Heart right ventricle (tissue), 16 donors: ENCODE results near the gene STPG3. TPM values are rescaled to one million over a fixed set of nuclear protein-coding genes. Genes with fewer than 3 reads are reported as not detected.
"Not testable (repeated sequence)": the region's sequence is repeated elsewhere in the genome, so short reads cannot be mapped to it uniquely, and the experiment has no call there.

Experiments
- ATAC-seq, 8 donors: fragments of 200-7000 bp; cut with Tn5 transposase; one replicate each; pipeline ENCODE4 v1.9.1; 2020; ENCODE audit warnings: mild to moderate bottlenecking in 8 of 8, moderate library complexity in 8 of 8, moderate number of reproducible peaks in 1 of 8
- DNase-seq, 2 donors: peaks; one replicate each; pipeline ENCODE4 v3.0.0-alpha.2; 2020
- H3K27ac ChIP-seq, 10 donors: fragments of 200-600 bp; sonication (generic) in 2 of 10; one replicate each; pipeline versions ENCODE4 v1.5.0 to v1.8.0; 2020 to 2022; ENCODE audit warnings: mild to moderate bottlenecking in 3 of 10
- H3K27me3 ChIP-seq, 7 donors: fragments of 200-600 bp; one replicate each; pipeline ENCODE4 v1.8.0; 2021 to 2022; ENCODE audit warnings: mild to moderate bottlenecking in 2 of 7
- H3K36me3 ChIP-seq, 9 donors: fragments of 200-600 bp; sonication (generic) in 1 of 9; one replicate each; pipeline versions ENCODE4 v1.5.0 to v1.8.0; 2020 to 2022; ENCODE audit warnings: mild to moderate bottlenecking in 2 of 9
- H3K4me1 ChIP-seq, 9 donors: fragments of 200-600 bp; sonication (generic) in 1 of 9; one replicate each; pipeline versions ENCODE4 v1.5.0 to v1.8.0; 2020 to 2022; ENCODE audit warnings: mild to moderate bottlenecking in 4 of 9
- H3K4me3 ChIP-seq, 10 donors: fragments of 200-600 bp; sonication (generic) in 2 of 10; one replicate each; pipeline versions ENCODE4 v1.5.0 to v1.8.0; 2020 to 2022; ENCODE audit warnings: mild to moderate bottlenecking in 7 of 10, moderate library complexity in 2 of 10
- H3K9me3 ChIP-seq, 11 donors: fragments of 200-600 bp in 10 of 11; sonication (generic) in 2 of 11; one replicate each; pipeline versions ENCODE4 v1.5.0 to v1.8.0; 2013 to 2022; ENCODE audit warnings: mild to moderate bottlenecking in 2 of 11, control low read depth in 1 of 11, moderate library complexity in 1 of 11
- WGBS, 2 donors: extraction: QIAGEN DNeasy Blood & Tissue Kit; methylation state at CpG; one replicate each; pipeline ENCODE4 v1.1.7; 2013; ENCODE audit warnings: inconsistent platforms in 1 of 2; 5-methylcytosine and 5-hydroxymethylcytosine counted together
- intact Hi-C, 10 donors: fragments of 100-400 bp; cut with DNase I; formaldehyde crosslinking; loops; one replicate each; pipeline versions ENCODE4 v1.11.1 to v1.14.2; 2022
- polyA plus RNA-seq, 2 donors: library from polyadenylated mRNA; stranded (reverse); fragments of 200-250 nt; gene quantifications; one replicate each; pipeline ENCODE4 v1.2.3, GENCODE V29; 2013
- total RNA-seq, 10 donors: library from RNA; stranded (reverse); fragmentation: NEBNext Ultra II Directional in 3 of 10; extraction: Animal tissue kit (Norgen Biotek cat#: 25700) in 3 of 10; gene quantifications; one replicate each; pipeline versions ENCODE4 v1.2.1 to v1.2.4, GENCODE V29; 2021 to 2023
- TF ChIP-seq, protein P1 (sequence below), 9 donors: fragments of 200-600 bp; sonication (generic) in 2 of 9; IDR thresholded peaks; one replicate each; pipeline versions ENCODE4 v1.5.0 to v1.8.0; 2021 to 2022; ENCODE audit warnings: antibody characterized with exemption in 9 of 9, mild to moderate bottlenecking in 5 of 9, moderate library complexity in 1 of 9
- donor health status: Arrhythmogenic right ventricular cardiomyopathy.
- donor health status: ischemic (EF 13 %, LVEDD 7.1; RV severe dilation, severe dysfunction).
- donor health status: healthy with polysubstance abuse.
- donor health status: DM: no; HTN: yes; CAD: no.
- donor health status: DM: no; HTN: no; CAD: no.
- donor health status: ischemic (EF 25% LVEDD 6.9; RV normal size, moderate dysfunction).
- donor health status: ischemic (EF 25% LVEDD 5.7; RV mildly dilated, moderate dysfunction).
- donor health status: healthy.
- donor health status: DM: yes; HTN: yes; CAD: no.
- donor health status: Ischemic cardiomyopathy.
- donor health status: ischemic (EF 35%, LVEDD 5.7; RV mildly dilated, moderate dysfunction).
- donor health status: nonischemic (EF 11% LVEDD 7.7; RV severe dilation, severe dysfunction).
- donor health status: DM: yes; HTN: yes; CAD: no.
- donor health status: PGD.
- donor health status: ischemic (EF 29% LVEDD 5.4; RV normal size, mild dysfunction).
- donor health status: nonischemic (EF 23%, LVEDD 6.1; RV moderate dilation, normal function).

STPG3 gene
- total and polyA plus RNA-seq, 12 donors, result 0.24 to 0.44 (median 0.32) TPM; not detected in 8

DNA sequence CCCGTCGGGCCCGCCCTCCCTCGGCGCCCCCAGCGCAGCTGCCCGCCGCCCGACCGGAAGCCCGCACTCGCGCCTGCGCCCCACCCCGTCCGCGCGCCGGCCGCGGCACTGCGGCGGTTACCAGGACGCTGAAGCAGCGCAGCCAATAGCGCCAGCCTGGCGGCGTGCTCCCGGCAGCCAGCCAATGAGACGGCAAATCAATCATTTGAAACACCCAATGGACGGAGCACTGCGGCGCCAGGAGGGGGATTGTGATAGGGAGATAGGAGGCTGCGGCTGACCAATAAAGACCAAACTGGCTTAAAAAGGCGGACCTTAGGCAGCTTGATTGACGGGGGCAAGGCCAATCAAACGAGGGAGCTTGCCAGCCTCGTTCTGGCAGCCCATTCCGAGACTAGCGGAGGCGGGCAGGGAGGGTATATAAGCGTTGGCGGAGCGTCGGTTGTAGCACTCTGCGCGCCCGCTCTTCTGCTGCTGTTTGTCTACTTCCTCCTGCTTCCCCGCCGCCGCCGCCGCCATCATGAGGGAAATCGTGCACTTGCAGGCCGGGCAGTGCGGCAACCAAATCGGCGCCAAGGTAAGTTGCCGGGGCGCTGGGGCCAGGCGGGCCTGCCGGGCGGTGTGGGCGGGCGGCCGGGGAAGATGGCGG, 10.1 kb upstream of the STPG3 start, which contains the start of gene TUBB4B:
TSS of gene TUBB4B (plus strand) at position 447 of the 649 bp plus-strand sequence. CDS start at position 521, 74 bp downstream.
- ATAC-seq (peak; percentile 85 to 94 (median 89)), DNase-seq (peak; percentile 99 to 100)
- H3K4me1 ChIP-seq, result peaks cover 16 to 71% (median 53%) of the 10 kb centered on the region in 9 donors
- H3K36me3 ChIP-seq, result peaks cover 0 to 26% (median 12%) of the 10 kb centered on the region in 9 donors
- no peaks in the 10 kb centered on the region for H3K27me3 ChIP-seq
- no peaks in the 10 kb centered on the region for H3K9me3 ChIP-seq
- WGBS, 2 donors, result 1% methylated on average over 67 of the region's 67 CpGs
- TF ChIP-seq, protein P1, sequence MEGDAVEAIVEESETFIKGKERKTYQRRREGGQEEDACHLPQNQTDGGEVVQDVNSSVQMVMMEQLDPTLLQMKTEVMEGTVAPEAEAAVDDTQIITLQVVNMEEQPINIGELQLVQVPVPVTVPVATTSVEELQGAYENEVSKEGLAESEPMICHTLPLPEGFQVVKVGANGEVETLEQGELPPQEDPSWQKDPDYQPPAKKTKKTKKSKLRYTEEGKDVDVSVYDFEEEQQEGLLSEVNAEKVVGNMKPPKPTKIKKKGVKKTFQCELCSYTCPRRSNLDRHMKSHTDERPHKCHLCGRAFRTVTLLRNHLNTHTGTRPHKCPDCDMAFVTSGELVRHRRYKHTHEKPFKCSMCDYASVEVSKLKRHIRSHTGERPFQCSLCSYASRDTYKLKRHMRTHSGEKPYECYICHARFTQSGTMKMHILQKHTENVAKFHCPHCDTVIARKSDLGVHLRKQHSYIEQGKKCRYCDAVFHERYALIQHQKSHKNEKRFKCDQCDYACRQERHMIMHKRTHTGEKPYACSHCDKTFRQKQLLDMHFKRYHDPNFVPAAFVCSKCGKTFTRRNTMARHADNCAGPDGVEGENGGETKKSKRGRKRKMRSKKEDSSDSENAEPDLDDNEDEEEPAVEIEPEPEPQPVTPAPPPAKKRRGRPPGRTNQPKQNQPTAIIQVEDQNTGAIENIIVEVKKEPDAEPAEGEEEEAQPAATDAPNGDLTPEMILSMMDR (IDR thresholded peaks at IDR 0.05), result no peak
- peak within 1 kb of the TSS; percentile 75 to 97 (median 92) for H3K4me3 ChIP-seq
- peak within 1 kb of the TSS; percentile 91 to 100 (median 98) for H3K27ac ChIP-seq
- intact Hi-C loops, result loop anchor here in 1 of 10 donors (2.0 kb wide), 1 partner anchor 18 kb away; the partner anchor contains the start of gene RNF208

DNA sequence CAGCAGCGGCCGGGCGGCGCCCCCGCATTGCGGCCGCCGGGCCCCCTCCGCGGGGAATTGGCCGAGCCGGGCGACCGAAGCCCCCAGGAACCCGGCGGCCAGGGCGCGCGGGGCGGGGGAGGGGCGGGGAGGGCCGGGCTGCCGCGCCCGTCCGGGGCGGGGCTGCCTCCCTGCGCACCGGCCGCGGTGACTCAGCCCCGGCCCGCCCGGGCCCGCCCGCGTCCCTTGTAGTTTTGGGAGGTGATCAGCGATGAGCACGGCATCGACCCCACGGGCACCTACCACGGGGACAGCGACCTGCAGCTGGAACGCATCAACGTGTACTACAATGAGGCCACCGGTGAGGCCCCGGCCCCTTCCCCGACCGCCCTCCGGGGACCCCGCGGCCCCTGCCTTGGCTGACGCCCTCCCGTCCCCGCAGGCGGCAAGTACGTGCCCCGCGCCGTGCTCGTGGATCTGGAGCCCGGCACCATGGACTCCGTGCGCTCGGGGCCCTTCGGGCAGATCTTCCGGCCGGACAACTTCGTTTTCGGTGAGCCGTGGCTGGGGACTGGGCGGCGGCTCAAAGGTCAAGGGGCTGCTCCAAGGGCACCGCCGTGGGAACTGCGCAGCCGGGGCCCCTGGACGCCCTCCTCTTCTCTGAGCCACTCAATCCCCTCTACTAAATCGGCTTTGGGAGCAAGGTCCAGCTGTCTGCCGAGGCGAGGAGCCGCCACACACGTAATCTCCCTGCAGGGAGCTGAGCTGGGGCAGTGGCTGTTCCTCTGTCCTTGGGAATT, 9.4 kb upstream of the STPG3 start:
- Histone ChIP-seq H3K4me3 (peak overlapping the region; percentile 56 to 97 (median 92)), H3K4me1 (peaks cover 11 to 64% (median 46%) of the 10 kb centered on the region in 9 donors), H3K27me3 (no peaks in the 10 kb centered on the region), H3K27ac (peak overlapping the region; percentile 88 to 99 (median 94)), H3K9me3 (no peaks in the 10 kb centered on the region), H3K36me3 (peaks cover 0 to 26% (median 12%) of the 10 kb centered on the region in 9 donors)
- 1 to 2% methylated on average over 55 to 83 of the region's 83 CpGs for WGBS, 2 donors
- intact Hi-C loops, result loop anchor here in 2 of 10 donors (1.0 to 2.0 kb wide), 2 partner anchors 12 to 19 kb away; partner anchors contain the start of gene RNF208 (in 1 of the 2)
- DNase-seq (peak; percentile 63 to 71), ATAC-seq (peak in 3 of 8 donors; percentile 7 to 23 (median 9))
- TF ChIP-seq, protein P1 (IDR thresholded peaks at IDR 0.05), result no peak

DNA sequence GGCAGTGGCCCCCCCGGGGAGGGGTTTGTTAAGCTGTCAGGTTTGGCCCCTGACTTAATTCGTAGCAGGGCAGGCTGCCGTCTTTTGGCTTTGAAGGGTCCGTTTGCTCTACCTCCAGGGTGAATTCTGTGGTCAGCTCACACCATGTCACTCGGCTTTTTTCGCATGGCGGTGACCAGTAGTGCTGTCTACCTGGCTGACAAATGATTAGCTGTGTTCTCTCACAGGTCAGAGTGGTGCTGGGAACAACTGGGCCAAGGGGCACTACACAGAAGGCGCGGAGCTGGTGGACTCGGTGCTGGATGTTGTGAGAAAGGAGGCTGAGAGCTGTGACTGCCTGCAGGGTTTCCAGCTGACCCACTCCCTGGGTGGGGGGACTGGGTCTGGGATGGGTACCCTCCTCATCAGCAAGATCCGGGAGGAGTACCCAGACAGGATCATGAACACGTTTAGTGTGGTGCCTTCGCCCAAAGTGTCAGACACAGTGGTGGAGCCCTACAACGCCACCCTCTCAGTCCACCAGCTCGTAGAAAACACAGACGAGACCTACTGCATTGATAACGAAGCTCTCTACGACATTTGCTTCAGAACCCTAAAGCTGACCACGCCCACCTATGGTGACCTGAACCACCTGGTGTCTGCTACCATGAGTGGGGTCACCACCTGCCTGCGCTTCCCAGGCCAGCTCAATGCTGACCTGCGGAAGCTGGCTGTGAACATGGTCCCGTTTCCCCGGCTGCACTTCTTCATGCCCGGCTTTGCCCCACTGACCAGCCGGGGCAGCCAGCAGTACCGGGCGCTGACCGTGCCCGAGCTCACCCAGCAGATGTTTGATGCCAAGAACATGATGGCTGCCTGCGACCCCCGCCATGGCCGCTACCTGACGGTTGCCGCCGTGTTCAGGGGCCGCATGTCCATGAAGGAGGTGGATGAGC, 8.6 kb upstream of the STPG3 start:
- H3K27me3 ChIP-seq, result no peaks in the 10 kb centered on the region
- WGBS, 2 donors, result 66 to 67% methylated on average over 36 of the region's 36 CpGs
- intact Hi-C loops, result loop anchor here in 1 of 10 donors (1.0 kb wide), 1 partner anchor 11 kb away; no protein-coding TSS in a partner anchor
- peak overlapping the region; percentile 88 to 99 (median 94) for H3K27ac ChIP-seq
- peak overlapping the region; percentile 56 to 97 (median 92) for H3K4me3 ChIP-seq
- no peaks in the 10 kb centered on the region for H3K9me3 ChIP-seq
- ATAC-seq, result no peak
- H3K4me1 ChIP-seq, result peaks cover 5 to 58% (median 41%) of the 10 kb centered on the region in 9 donors
- DNase-seq, result no peak
- TF ChIP-seq, protein P1 (IDR thresholded peaks at IDR 0.05), result no peak
- H3K36me3 ChIP-seq, result peaks cover 0 to 26% (median 12%) of the 10 kb centered on the region in 9 donors

DNA sequence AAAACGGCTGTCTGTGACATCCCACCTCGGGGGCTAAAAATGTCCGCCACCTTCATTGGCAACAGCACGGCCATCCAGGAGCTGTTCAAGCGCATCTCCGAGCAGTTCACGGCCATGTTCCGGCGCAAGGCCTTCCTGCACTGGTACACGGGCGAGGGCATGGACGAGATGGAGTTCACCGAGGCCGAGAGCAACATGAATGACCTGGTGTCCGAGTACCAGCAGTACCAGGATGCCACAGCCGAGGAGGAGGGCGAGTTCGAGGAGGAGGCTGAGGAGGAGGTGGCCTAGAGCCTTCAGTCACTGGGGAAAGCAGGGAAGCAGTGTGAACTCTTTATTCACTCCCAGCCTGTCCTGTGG, 7.8 kb upstream of the STPG3 start:
- peaks cover 0 to 26% (median 12%) of the 10 kb centered on the region in 9 donors for H3K36me3 ChIP-seq
- H3K27me3 ChIP-seq, intact Hi-C loops, H3K9me3 ChIP-seq, DNase-seq, ATAC-seq: not testable (repeated sequence)
- 90% methylated on average over 18 of the region's 18 CpGs for WGBS, 2 donors
- H3K4me3 ChIP-seq, result peak overlapping the region in 1 of 10 donors; percentile 94
- peaks cover 5 to 54% (median 40%) of the 10 kb centered on the region in 9 donors for H3K4me1 ChIP-seq
- peak overlapping the region in 1 of 10 donors; percentile 94 for H3K27ac ChIP-seq
